ENCODE results near the gene PYGB.
"Not testable (repeated sequence)": the region's sequence is repeated elsewhere in the genome, so short reads cannot be mapped to it uniquely, and the experiment has no call there.

PYGB gene

GRCh38 chr20:25314497-25315417, 66.9 kb downstream of the PYGB start:
- no peak for DNase-seq (ENCODE audit: low spot score)

- DNase-seq (ENCODE audit: low spot score): peak; percentile 53
Measured at GRCh38 chr20:25315418-25316210, 67.7 kb downstream of the PYGB start.

- no peak for DNase-seq (ENCODE audit: low spot score)
Measured at GRCh38 chr20:25316506-25317190, 68.8 kb downstream of the PYGB start.

- no peak for DNase-seq (ENCODE audit: low spot score)
Measured at GRCh38 chr20:25317351-25318075, 69.6 kb downstream of the PYGB start.

- no peak for DNase-seq (ENCODE audit: low spot score)
Measured at GRCh38 chr20:25318471-25319240, 70.8 kb downstream of the PYGB start.

GRCh38 chr20:25319241-25320034, 71.6 kb downstream of the PYGB start:
- DNase-seq (ENCODE audit: low spot score): no peak

- no peak for DNase-seq (ENCODE audit: low spot score)
Measured at GRCh38 chr20:25320035-25320800, 72.3 kb downstream of the PYGB start.

GRCh38 chr20:25321262-25321831, 73.5 kb downstream of the PYGB start:
- DNase-seq (ENCODE audit: low spot score): no peak

GRCh38 chr20:25321991-25322390, 74.1 kb downstream of the PYGB start:
- no peak for DNase-seq (ENCODE audit: low spot score)

- DNase-seq (ENCODE audit: low spot score): no peak
Measured at GRCh38 chr20:25323496-25324246, 75.8 kb downstream of the PYGB start.

GRCh38 chr20:25324412-25324811, 76.5 kb downstream of the PYGB start:
- no peak for DNase-seq (ENCODE audit: low spot score)

- DNase-seq (ENCODE audit: low spot score): no peak
Measured at GRCh38 chr20:25325073-25325472, 77.2 kb downstream of the PYGB start.

- DNase-seq (ENCODE audit: low spot score): no peak
Measured at GRCh38 chr20:25325997-25326396, 78.1 kb downstream of the PYGB start.

- DNase-seq (ENCODE audit: low spot score): no peak
Measured at GRCh38 chr20:25327521-25328235, 79.8 kb downstream of the PYGB start.

- no peak for DNase-seq (ENCODE audit: low spot score)
Measured at GRCh38 chr20:25328954-25329498, 81.1 kb downstream of the PYGB start.

- DNase-seq (ENCODE audit: low spot score): not testable (repeated sequence)
Measured at GRCh38 chr20:25334972-25335371, 87.1 kb downstream of the PYGB start.
